ENCODE results near the gene XKR3. TPM values are rescaled to one million over a fixed set of nuclear protein-coding genes. Genes with fewer than 3 reads are reported as not detected.

Gene XKR3
- total RNA-seq, 1 donor from 2014 or later, result not detected

DNA sequence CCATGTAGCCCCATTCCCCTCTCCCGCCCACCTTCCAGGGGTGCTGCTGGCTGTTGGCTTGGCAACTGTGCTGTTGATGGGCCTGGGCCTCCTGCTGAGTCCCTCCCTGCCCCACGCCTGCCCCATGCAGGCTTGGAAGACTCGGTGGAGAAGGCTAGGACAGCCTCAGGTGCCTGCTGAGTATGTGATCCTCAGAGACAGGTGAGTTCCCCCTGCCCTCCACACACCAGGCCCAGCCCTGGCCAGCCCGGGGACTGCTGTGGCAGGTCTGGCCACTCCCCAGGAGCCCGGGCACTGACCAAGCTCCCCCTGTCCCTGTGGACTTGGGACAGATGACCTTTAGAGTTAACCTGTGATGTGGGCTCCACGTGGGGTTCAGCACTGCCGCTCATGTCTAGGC, 20.7 kb upstream of the XKR3 start:
- Mint-ChIP-seq H3K4me3 (no peak overlapping the region), H3K9me3 (peaks cover 45% of the 10 kb centered on the region), H3K27me3 (ENCODE audit: low read depth) (no peaks in the 10 kb centered on the region), H3K27ac (no peak overlapping the region), H3K4me1 (no peaks in the 10 kb centered on the region), H3K36me3 (no peaks in the 10 kb centered on the region)
- DNase-seq (ENCODE audit: low spot score in 2 of 2, unreplicated experiment in 2 of 2), result no peak
- TF ChIP-seq, protein P1, sequence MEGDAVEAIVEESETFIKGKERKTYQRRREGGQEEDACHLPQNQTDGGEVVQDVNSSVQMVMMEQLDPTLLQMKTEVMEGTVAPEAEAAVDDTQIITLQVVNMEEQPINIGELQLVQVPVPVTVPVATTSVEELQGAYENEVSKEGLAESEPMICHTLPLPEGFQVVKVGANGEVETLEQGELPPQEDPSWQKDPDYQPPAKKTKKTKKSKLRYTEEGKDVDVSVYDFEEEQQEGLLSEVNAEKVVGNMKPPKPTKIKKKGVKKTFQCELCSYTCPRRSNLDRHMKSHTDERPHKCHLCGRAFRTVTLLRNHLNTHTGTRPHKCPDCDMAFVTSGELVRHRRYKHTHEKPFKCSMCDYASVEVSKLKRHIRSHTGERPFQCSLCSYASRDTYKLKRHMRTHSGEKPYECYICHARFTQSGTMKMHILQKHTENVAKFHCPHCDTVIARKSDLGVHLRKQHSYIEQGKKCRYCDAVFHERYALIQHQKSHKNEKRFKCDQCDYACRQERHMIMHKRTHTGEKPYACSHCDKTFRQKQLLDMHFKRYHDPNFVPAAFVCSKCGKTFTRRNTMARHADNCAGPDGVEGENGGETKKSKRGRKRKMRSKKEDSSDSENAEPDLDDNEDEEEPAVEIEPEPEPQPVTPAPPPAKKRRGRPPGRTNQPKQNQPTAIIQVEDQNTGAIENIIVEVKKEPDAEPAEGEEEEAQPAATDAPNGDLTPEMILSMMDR (IDR thresholded peaks at IDR 0.05; ENCODE audit: unreplicated experiment), result no peak

DNA sequence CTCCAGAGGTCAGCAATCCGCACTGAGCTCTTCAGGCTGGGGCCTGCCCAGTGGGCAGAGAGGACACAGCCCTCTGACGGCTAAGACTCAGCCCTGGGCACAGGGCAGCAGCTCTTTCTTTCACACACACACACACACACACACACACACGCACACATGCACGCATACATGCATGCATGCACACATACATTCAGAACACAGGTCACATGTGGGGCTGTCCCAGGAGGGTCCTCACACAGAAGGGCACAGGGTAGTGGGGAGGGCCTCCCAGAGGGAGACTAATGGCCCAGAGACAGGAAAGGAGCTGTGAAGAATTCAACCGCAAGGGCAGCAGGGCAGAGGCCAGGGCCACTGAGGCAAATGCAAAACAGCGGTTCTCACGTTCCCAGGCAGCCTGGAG, 20.3 kb upstream of the XKR3 start:
- Mint-ChIP-seq H3K4me1 (no peaks in the 10 kb centered on the region), H3K9me3 (peaks cover 44% of the 10 kb centered on the region), H3K27me3 (ENCODE audit: low read depth) (no peaks in the 10 kb centered on the region), H3K4me3 (no peak overlapping the region), H3K27ac (no peak overlapping the region), H3K36me3 (no peaks in the 10 kb centered on the region)
- no peak for DNase-seq (ENCODE audit: low spot score in 2 of 2, unreplicated experiment in 2 of 2)
- TF ChIP-seq, protein P1 (IDR thresholded peaks at IDR 0.05; ENCODE audit: unreplicated experiment), result no peak

DNA sequence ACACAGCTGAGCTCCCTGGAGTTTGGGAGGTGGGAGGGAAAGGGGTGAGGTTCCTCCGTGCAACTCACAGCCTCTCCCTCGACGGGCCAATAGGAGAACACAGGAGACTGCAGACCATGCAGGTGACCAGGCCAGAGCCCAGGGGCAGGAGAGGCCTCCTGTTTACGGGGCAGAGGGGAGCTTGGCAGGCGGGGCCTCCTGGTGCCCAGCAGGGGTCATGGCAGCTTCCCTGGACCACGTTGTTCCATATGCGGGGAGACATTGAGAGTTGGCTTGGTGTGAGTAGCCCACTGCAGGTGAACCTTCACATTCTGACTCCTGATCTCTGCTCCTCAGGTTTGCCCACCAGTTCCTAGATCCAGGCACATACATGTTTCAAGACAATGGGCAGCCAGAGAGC, 19.3 kb upstream of the XKR3 start:
- Mint-ChIP-seq H3K9me3 (peaks cover 44% of the 10 kb centered on the region), H3K36me3 (no peaks in the 10 kb centered on the region), H3K4me1 (no peaks in the 10 kb centered on the region), H3K4me3 (no peak overlapping the region), H3K27me3 (ENCODE audit: low read depth) (no peaks in the 10 kb centered on the region), H3K27ac (no peak overlapping the region)
- no peak for DNase-seq (ENCODE audit: low spot score in 2 of 2, unreplicated experiment in 2 of 2)
- TF ChIP-seq, protein P1 (IDR thresholded peaks at IDR 0.05; ENCODE audit: unreplicated experiment), result no peak

- Mint-ChIP-seq H3K27ac (no peak overlapping the region), H3K4me1 (no peaks in the 10 kb centered on the region), H3K36me3 (no peaks in the 10 kb centered on the region), H3K4me3 (no peak overlapping the region), H3K9me3 (peaks cover 4% of the 10 kb centered on the region), H3K27me3 (ENCODE audit: low read depth) (no peaks in the 10 kb centered on the region)
- no peak for DNase-seq (ENCODE audit: low spot score in 2 of 2, unreplicated experiment in 2 of 2)
- TF ChIP-seq, protein P1 (IDR thresholded peaks at IDR 0.05; ENCODE audit: unreplicated experiment), result no peak
Measured at GRCh38 chr22:16838073-16838472, 12.9 kb upstream of the XKR3 start.

GRCh38 chr22:16834971-16835370, 9.8 kb upstream of the XKR3 start:
- no peak for DNase-seq (ENCODE audit: low spot score in 2 of 2, unreplicated experiment in 2 of 2)
- peaks cover 5% of the 10 kb centered on the region for H3K9me3 Mint-ChIP-seq
- no peak overlapping the region for H3K27ac Mint-ChIP-seq
- no peaks in the 10 kb centered on the region for H3K4me1 Mint-ChIP-seq
- no peaks in the 10 kb centered on the region for H3K36me3 Mint-ChIP-seq
- H3K27me3 Mint-ChIP-seq (ENCODE audit: low read depth), result no peaks in the 10 kb centered on the region
- TF ChIP-seq, protein P1 (IDR thresholded peaks at IDR 0.05; ENCODE audit: unreplicated experiment), result no peak
- H3K4me3 Mint-ChIP-seq, result no peak overlapping the region

DNA sequence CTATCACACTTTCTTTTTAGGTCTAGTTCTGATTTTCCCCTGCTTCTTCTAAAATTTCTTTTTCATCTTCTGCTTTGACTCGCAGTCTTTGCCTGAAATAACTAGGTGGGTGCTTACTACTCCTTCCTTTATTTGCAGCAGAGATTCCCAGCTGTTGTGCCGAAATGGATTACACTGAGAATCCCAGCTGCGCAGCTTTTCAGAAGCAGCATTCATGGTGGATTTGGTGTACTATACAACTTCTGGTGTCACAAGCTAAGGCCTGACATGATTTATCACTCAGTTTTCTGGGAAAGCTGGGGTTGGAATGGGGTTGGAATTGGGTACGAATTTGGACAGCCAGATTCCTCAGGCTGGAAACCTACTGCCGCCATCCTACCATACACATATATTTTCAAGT, 6.0 kb upstream of the XKR3 start:
- H3K9me3 Mint-ChIP-seq, result peaks cover 11% of the 10 kb centered on the region
- no peaks in the 10 kb centered on the region for H3K4me1 Mint-ChIP-seq
- H3K4me3 Mint-ChIP-seq, result no peak overlapping the region

More for the DNA sequence above, 6.0 kb upstream of the XKR3 start:
- DNase-seq (ENCODE audit: low spot score in 2 of 2, unreplicated experiment in 2 of 2), result no peak
- TF ChIP-seq, protein P1 (IDR thresholded peaks at IDR 0.05; ENCODE audit: unreplicated experiment), result no peak
- Mint-ChIP-seq H3K27me3 (ENCODE audit: low read depth) (no peaks in the 10 kb centered on the region), H3K27ac (no peak overlapping the region), H3K36me3 (no peaks in the 10 kb centered on the region)
